HepG2 (cell line): ENCODE data around the gene FDPS. TPM values are rescaled to one million over a fixed set of nuclear protein-coding genes. Genes with fewer than 3 reads are reported as not detected.
"Not testable (repeated sequence)": the region's sequence is repeated elsewhere in the genome, so short reads cannot be mapped to it uniquely, and the experiment has no call there.

Experiments used
- ATAC-seq: fragments of 200-7000 bp; cut with Tn5 transposase; 3 replicates; pipeline ENCODE4 v1.9.1; 2020; ENCODE audit warnings: mild to moderate bottlenecking, moderate library complexity
- BruUV-seq: library from RNA; stranded (reverse); fragments of 400-500 nt; replicated peaks from 2 replicates; lab custom pipeline; 2021; lab: Mats Ljungman, UMichigan
- CTCF ChIA-PET: fragments of 300-600 bp; formaldehyde crosslinking; extraction: SDS; loops from one replicate; lab custom pipeline; 2021; ENCODE audit warnings: low total read pairs, inconsistent platforms, low intra/inter-chr PET ratio; lab: Yijun Ruan, JAX
- POLR2A ChIA-PET: fragments of 350-600 bp; sonication (Branson Sonifier 250); formaldehyde crosslinking; loops from one replicate; lab custom pipeline; 2020; ENCODE audit warnings: antibody characterized with exemption, inconsistent platforms; lab: Yijun Ruan, JAX
- DNase-seq: peaks from one replicate; pipeline ENCODE4 v3.0.0-alpha.2; 2015; ENCODE audit warnings: low spot score
- FAIRE-seq: peaks from 3 replicates; lab custom pipeline; 2011; peaks lifted over from hg19 to GRCh38; lab: Jason Lieb, UNC
- H2AFZ ChIP-seq: one replicate; pipeline ENCODE4 v1.6.1; 2011; ENCODE audit warnings: low read length, inconsistent platforms
- H3K27ac ChIP-seq: fragments of 300-600 bp; 3 replicates; pipeline ENCODE4 v1.8.0; 2011; ENCODE audit warnings: mixed run types, mild to moderate bottlenecking, mixed read lengths, low read length, inconsistent platforms; ENCODE audit not compliant: insufficient read depth; ENCODE audit errors: extremely low read length
- H3K27me3 ChIP-seq, 2 experiments: fragments of 200-600 bp in 1 of 2; 2 replicates in 1 of 2; 3 replicates in 1 of 2; pipeline versions ENCODE4 v1.6.0 to v1.8.0; 2011; ENCODE audit warnings: low read length in 2 of 2, mild to moderate bottlenecking in 2 of 2, moderate library complexity in 2 of 2, inconsistent platforms in 1 of 2; ENCODE audit not compliant: insufficient read depth in 2 of 2, control insufficient read depth in 1 of 2
- H3K36me3 ChIP-seq, 2 experiments: fragments of 200-600 bp in 1 of 2; replicated peaks in 1 of 2; 2 replicates in 1 of 2; 3 replicates in 1 of 2; pipeline versions ENCODE4 v1.5.1 to v1.8.0; 2011; ENCODE audit warnings: low read length in 2 of 2, inconsistent platforms in 1 of 2; ENCODE audit not compliant: insufficient read depth in 2 of 2, control insufficient read depth in 1 of 2
- H3K4me1 ChIP-seq: 2 replicates; pipeline ENCODE4 v1.5.1; 2012; ENCODE audit warnings: low read length, inconsistent platforms; ENCODE audit not compliant: insufficient read depth
- H3K4me2 ChIP-seq: 2 replicates; pipeline ENCODE4 v1.6.0; 2011; ENCODE audit warnings: low read depth, low read length, inconsistent platforms
- H3K4me3 ChIP-seq, 3 experiments: fragments of 200-600 bp in 1 of 3; sonication (generic), shearing (Covaris generic) in 1 of 3; replicated peaks in 1 of 3; 2 replicates each; pipeline ENCODE4 v1.5.1; 2011 to 2016; ENCODE audit warnings: low read length in 3 of 3, inconsistent platforms in 2 of 3, low read depth in 2 of 3, mild to moderate bottlenecking in 2 of 3, control low read depth in 1 of 3, mixed read lengths in 1 of 3; ENCODE audit not compliant: insufficient read depth in 1 of 3
- H3K79me2 ChIP-seq: one replicate; pipeline ENCODE4 v1.6.1; 2011; ENCODE audit warnings: low read length, inconsistent platforms; ENCODE audit not compliant: insufficient read depth
- H3K9ac ChIP-seq: 2 replicates; pipeline ENCODE4 v1.6.0; 2011; ENCODE audit warnings: mild to moderate bottlenecking, low read depth, low read length, inconsistent platforms; ENCODE audit not compliant: insufficient read depth
- H3K9me3 ChIP-seq: 2 replicates; pipeline ENCODE4 v1.5.1; 2012; ENCODE audit warnings: mild to moderate bottlenecking, low read length
- H4K20me1 ChIP-seq: 2 replicates; pipeline ENCODE4 v1.6.0; 2011; ENCODE audit warnings: inconsistent platforms, mild to moderate bottlenecking, low read length, moderate library complexity; ENCODE audit not compliant: insufficient read depth
- TERF1 ChIP-seq: sonication (generic); formaldehyde crosslinking; IDR thresholded peaks from 2 replicates; pipeline ENCODE4 v1.8.0; 2022; ENCODE audit warnings: mild to moderate bottlenecking, missing genetic modification reagents, moderate library complexity
- WGBS: methylation state at CpG from one replicate; pipeline ENCODE4 v1.1.6; 2017; ENCODE audit warnings: low lambda C conversion rate; 5-methylcytosine and 5-hydroxymethylcytosine counted together
- in situ Hi-C: cut with HindIII; loops from 2 replicates; pipeline ENCODE4 v1.10.0; 2017; ENCODE audit warnings: low pct_unique_long_range_greater_than_20kb; ENCODE audit not compliant: extremely low pct_ligation_motif_present
- intact Hi-C: fragments of 100-400 bp; cut with micrococcal nuclease; formaldehyde crosslinking; loops from one replicate; pipeline ENCODE4 v1.10.0; 2022; ENCODE audit not compliant: unreplicated experiment
- polyA plus RNA-seq, 8 experiments: library from polyadenylated mRNA; depleted of rRNA in 3 of 8; stranded (reverse) in 7 of 8; unstranded in 1 of 8; fragments of >200 nt; fragmentation: Illumina TruSeq in 4 of 8; extraction: Trizol in 4 of 8; gene quantifications; 2 replicates each; pipeline versions ENCODE4 v1.2.1 to v1.2.3, GENCODE V29; 2011 to 2016; ENCODE audit warnings: low read depth in 4 of 8, missing spikeins in 1 of 8, mixed read lengths in 1 of 8; ENCODE audit not compliant: insufficient read depth in 1 of 8
- total RNA-seq, 5 experiments: library from RNA; depleted of rRNA; stranded (reverse); fragments of >200 nt; fragmentation: Illumina TruSeq; extraction: Trizol; gene quantifications; 2 replicates each; pipeline ENCODE4 v1.2.3, GENCODE V29; 2016; ENCODE audit warnings: low read depth in 1 of 5

Gene FDPS
- total and polyA plus RNA-seq, 2 of the 13 experiments (the other 11 are each of a cell fraction or from before 2014, with no cell fraction given): 264 to 519 TPM

- H3K4me2 ChIP-seq, POLR2A ChIA-PET, H3K27me3 ChIP-seq, BruUV-seq, H2AFZ ChIP-seq, in situ Hi-C loops, H3K9ac ChIP-seq, ATAC-seq, intact Hi-C loops, H3K79me2 ChIP-seq, H3K27ac ChIP-seq, DNase-seq, H4K20me1 ChIP-seq, H3K4me3 ChIP-seq, CTCF ChIA-PET, FAIRE-seq, H3K9me3 ChIP-seq: not testable (repeated sequence)
- Histone ChIP-seq H3K36me3 (peaks cover 0 to 12% of the 10 kb centered on the region in 2 experiments; a peak in 3 of 5 replicates), H3K4me1 (peaks cover 19% of the 10 kb centered on the region)
- 95% methylated on average over 10 of the region's 10 CpGs for WGBS
These were observed 17.7 kb upstream of the FDPS start for GRCh38 chr1:155291006-155291405.

DNA sequence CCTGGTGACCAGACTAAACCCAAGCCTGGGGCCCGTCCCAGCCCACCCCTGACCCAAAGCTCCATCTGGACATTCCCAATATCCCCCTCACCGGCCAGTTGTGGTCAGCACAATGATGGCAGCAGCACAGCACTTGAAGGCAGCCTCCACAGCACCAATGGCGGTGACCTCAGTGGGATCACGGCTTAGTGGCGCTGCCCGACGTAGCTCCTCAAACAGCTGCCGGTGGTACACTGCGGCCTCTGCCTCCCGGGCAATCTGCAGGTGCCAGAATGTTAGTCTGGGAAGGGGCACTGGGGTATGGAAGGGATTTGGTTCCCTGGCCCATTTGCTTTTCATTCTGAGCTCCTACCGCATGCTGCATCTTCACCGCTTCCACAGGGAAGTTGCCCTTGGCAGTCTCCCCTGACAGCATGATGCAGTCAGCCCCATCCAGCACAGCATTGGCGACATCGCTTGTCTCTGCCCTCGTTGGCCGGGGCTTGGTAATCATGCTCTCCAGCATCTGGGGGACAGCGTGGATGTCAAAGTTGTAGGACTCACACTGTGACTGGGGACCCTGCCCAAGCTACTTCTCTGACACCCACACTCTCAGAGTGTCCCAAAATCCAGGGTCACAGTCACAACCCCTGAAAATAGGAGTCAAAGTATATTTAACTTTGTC lies 15.4 kb upstream of the FDPS start:
- H3K4me1 ChIP-seq: peaks cover 15% of the 10 kb centered on the region
- no peaks in the 10 kb centered on the region for H4K20me1 ChIP-seq
- H3K27me3 ChIP-seq: no peaks in the 10 kb centered on the region
- no peak for ATAC-seq
- FAIRE-seq: no peak
- H3K4me2 ChIP-seq: no peak overlapping the region
- DNase-seq: no peak
- peaks cover 0 to 12% of the 10 kb centered on the region in 2 experiments; a peak in 3 of 5 replicates for H3K36me3 ChIP-seq
- WGBS: 98% methylated on average over 9 of the region's 17 CpGs
- no peaks in the 10 kb centered on the region for H3K9me3 ChIP-seq
- no peak overlapping the region for H2AFZ ChIP-seq
- BruUV-seq: no TSS peak
- H3K9ac ChIP-seq: no peak overlapping the region
- no peaks in the 10 kb centered on the region for H3K79me2 ChIP-seq
- no peak overlapping the region for H3K4me3 ChIP-seq
- intact Hi-C loops (no loop called here), in situ Hi-C loops (no loop called here)
- H3K27ac ChIP-seq: no peak overlapping the region
- POLR2A ChIA-PET: interaction anchor here (1.3 kb wide), 1 partner anchor 20 kb away, joined by 7 read pairs; the partner anchor contains the start of gene CLK2
- TF ChIP-seq TERF1: no peak
- CTCF ChIA-PET: no interaction called here
